ENCODE measurements around the gene MERTK.

The MERTK gene

DNA sequence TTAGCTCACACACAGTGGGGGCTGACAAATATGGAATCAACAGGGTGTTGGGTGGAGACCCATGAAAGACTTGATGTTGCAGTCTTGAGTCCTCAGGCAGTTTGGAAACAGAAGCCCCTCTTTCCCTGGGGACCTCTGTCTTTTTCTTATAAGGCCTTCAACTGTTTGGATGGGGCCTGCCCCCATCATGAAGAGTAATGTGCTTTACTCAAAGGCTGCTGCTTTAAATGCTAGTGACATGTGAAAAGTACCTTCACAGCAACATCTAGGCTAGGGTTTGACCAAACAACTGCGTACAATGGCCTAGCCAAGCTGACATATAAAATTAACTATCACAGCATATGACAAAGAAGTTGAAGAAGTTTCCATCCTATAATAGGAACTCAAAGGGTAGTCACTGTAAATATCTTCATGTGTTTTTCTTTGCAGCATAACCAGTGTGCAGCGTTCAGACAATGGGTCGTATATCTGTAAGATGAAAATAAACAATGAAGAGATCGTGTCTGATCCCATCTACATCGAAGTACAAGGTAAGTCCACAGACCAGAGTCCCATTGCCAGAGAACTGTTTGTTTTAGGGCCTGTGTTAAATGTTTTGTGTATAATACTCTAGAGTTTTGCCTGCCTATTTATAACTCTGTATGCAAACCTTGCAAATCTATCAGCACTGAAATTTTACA is 46.3 kb downstream of the MERTK start:
- TF ChIP-seq, protein P1, sequence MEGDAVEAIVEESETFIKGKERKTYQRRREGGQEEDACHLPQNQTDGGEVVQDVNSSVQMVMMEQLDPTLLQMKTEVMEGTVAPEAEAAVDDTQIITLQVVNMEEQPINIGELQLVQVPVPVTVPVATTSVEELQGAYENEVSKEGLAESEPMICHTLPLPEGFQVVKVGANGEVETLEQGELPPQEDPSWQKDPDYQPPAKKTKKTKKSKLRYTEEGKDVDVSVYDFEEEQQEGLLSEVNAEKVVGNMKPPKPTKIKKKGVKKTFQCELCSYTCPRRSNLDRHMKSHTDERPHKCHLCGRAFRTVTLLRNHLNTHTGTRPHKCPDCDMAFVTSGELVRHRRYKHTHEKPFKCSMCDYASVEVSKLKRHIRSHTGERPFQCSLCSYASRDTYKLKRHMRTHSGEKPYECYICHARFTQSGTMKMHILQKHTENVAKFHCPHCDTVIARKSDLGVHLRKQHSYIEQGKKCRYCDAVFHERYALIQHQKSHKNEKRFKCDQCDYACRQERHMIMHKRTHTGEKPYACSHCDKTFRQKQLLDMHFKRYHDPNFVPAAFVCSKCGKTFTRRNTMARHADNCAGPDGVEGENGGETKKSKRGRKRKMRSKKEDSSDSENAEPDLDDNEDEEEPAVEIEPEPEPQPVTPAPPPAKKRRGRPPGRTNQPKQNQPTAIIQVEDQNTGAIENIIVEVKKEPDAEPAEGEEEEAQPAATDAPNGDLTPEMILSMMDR (IDR thresholded peaks at IDR 0.05; ENCODE audit: insufficient read depth, low read length, missing control alignments), result no peak
- H3K4me3 ChIP-seq (ENCODE audit: low read depth, low read length), result no peak overlapping the region
- POLR2A ChIA-PET, result no interaction called here
- CTCF ChIA-PET, result no interaction called here
- DNase-seq (ENCODE audit: low read depth, low spot score), result no peak

DNA sequence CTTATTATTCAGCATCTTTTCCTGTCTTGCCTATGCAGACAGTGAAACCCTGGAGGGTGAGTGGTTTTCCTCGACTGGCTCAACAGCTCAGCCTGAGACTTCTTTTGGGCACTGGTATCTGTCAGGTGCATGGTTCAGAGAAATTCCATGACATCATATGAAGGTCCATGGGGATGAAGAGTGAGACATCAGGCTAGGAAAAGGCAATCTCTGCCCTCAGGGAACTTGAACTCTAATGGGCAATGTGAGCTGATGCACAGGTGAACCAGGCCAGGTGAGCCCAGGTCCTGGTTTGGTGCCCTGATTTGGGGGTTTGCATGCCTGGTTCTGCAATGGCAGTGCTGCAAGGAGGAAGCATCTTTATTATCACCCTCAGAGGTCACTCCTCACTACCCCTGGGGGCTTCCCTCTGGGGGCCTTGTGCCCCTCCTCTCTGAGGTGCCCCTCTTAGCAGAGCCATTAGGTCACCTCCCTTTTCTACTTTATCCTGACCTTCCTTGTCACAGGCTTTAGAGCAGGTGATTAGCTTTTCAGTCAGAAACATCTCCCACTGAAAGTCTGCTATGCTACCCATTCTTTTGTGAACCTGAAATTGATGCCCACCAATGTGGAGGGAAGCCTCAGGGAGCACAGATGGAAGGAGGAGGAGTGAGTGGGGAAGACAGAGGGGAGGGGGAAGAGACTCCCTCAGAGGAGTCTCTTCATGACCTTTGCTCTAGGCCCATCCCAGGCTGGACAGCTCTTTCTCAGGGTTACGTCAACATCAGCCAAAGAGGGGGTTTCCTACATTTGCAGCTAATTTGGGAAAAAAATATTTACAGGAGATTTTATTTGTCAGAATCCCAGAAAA is 47.3 kb downstream of the MERTK start:
- H3K4me3 ChIP-seq (ENCODE audit: low read depth, low read length), result no peak overlapping the region
- TF ChIP-seq, protein P1 (IDR thresholded peaks at IDR 0.05; ENCODE audit: insufficient read depth, low read length, missing control alignments), result no peak
- no peak for DNase-seq (ENCODE audit: low read depth, low spot score)
- POLR2A ChIA-PET, result no interaction called here
- CTCF ChIA-PET, result interaction anchor here (1.4 kb wide), 1 partner anchor 18 kb away, joined by 3 read pairs; no protein-coding TSS in a partner anchor

DNA sequence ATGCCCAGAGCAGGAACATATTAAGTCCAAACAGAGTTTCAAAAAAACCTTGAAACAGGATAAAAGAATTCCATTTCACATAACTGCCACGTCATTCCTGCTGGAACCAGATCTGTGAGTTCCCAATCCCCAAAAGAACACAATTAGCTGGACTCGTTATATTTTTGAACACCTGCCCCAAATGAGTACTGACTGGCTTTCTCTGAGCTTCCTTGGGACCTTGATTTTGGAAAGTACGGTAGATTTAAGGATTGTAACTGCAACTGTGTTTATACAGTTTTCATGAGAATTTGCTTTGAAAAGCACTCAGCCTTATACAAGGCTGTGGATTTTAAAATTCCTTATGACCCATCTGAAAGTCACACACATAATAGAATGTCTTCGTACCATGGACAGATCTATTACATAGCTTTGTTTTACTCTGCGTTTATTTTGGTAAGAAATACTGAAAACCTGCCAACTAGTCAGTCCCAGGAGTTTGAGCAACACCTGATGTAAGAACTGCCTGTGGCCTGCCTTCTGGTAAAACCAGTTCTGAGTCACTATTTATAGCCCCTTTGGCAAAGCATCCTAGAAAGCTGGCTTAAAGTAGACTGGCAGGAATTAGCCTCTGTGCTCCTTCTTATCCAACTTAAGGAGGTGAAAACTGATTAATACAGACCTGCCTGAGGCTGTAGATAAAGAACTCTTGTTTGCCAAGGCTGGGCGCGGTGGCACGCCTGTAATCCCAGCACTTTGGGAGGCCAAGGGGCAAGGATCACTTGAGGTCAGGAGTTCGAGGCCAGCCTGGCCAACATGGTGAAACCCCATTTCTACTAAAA is 48.1 kb downstream of the MERTK start:
- TF ChIP-seq, protein P1 (IDR thresholded peaks at IDR 0.05; ENCODE audit: insufficient read depth, low read length, missing control alignments), result no peak
- no peak overlapping the region for H3K4me3 ChIP-seq (ENCODE audit: low read depth, low read length)
- ChIA-PET CTCF (interaction anchor here (1.4 kb wide), 1 partner anchor 19 kb away, joined by 3 read pairs; no protein-coding TSS in a partner anchor), POLR2A (no interaction called here)
- peak; percentile 78 for DNase-seq (ENCODE audit: low read depth, low spot score)

DNA sequence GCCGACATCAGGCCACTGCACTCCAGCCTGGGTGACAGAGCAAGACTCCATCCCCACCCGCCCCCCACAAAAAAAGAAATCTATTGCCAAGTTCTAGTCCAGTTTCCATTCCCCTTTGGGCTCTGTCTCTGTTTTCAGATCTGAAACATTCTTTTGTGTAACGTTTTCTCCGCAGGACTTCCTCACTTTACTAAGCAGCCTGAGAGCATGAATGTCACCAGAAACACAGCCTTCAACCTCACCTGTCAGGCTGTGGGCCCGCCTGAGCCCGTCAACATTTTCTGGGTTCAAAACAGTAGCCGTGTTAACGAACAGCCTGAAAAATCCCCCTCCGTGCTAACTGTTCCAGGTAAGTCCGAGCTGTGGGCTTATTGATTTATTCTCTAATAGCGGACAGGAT is 48.8 kb downstream of the MERTK start:
- ChIA-PET CTCF (no interaction called here), POLR2A (no interaction called here)
- TF ChIP-seq, protein P1 (IDR thresholded peaks at IDR 0.05; ENCODE audit: insufficient read depth, low read length, missing control alignments), result no peak
- no peak for DNase-seq (ENCODE audit: low read depth, low spot score)
- no peak overlapping the region for H3K4me3 ChIP-seq (ENCODE audit: low read depth, low read length)

DNA sequence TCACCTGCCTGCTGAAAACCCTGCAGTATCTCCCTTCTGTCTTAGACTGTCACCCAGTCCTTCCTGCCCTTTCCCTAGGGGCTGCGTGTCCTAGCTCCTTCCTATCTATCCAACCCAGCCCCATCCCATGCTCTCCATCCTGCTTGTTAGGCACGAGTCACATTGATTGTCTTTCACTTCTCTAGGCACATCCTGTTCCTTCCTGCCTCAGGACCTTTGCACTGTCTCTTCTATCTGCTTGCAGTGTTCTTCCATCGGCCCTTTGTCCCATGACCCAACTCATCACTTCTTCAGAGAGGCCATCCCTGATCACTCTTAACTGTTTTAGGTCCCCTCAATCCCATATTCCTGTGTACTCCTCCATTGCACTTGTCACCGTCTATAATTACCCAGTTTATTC is 50.4 kb downstream of the MERTK start:
- POLR2A ChIA-PET, result no interaction called here
- DNase-seq (ENCODE audit: low read depth, low spot score), result no peak
- CTCF ChIA-PET, result no interaction called here
- TF ChIP-seq, protein P1 (IDR thresholded peaks at IDR 0.05; ENCODE audit: insufficient read depth, low read length, missing control alignments), result no peak
- no peak overlapping the region for H3K4me3 ChIP-seq (ENCODE audit: low read depth, low read length)

DNA sequence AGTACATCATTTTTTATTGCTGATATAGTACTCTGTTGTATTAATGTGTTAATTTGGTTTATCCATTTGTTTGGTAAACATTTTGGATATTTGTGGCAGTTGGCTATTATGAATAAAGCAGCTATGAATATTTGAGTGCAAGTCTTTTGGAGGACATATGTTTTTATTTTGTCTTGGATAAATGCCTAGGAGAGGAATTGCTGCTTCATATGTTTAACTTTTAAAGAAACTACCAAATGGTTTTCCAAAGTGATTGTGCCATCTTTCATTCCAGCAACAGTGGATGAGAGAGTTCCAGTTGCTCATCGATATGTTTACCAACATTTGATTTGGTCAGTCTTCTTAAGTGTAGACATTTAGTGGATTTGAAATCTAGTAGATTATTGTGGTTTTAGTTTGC is 51.8 kb downstream of the MERTK start:
- H3K4me3 ChIP-seq (ENCODE audit: low read depth, low read length), result no peak overlapping the region
- TF ChIP-seq, protein P1 (IDR thresholded peaks at IDR 0.05; ENCODE audit: insufficient read depth, low read length, missing control alignments), result no peak
- CTCF ChIA-PET, result no interaction called here
- DNase-seq (ENCODE audit: low read depth, low spot score), result no peak
- POLR2A ChIA-PET, result no interaction called here

Data from AG04449 (cell line).